Activated T-cell treated with anti-CD3 and anti-CD28 coated beads, Interleukin-2, amount 50 U/mL, for 4 hours (primary cell): ENCODE results near the gene PHF5A. TPM values are rescaled to one million over a fixed set of nuclear protein-coding genes. Genes with fewer than 3 reads are reported as not detected.
"Not testable (repeated sequence)": the region's sequence is repeated elsewhere in the genome, so short reads cannot be mapped to it uniquely, and the experiment has no call there.

Experiments used
- ATAC-seq, 2 donors: fragments of 200-7000 bp; cut with Tn5 transposase; one replicate each; pipeline ENCODE4 v1.10.0; 2021
- DNase-seq: peaks from one replicate; pipeline ENCODE4 v3.0.0-alpha.2; 2020
- H3K27me3 Mint-ChIP-seq: one replicate; pipeline ENCODE4 v1.8.0; 2021; ENCODE audit warnings: low read depth, mixed read lengths
- H3K36me3 Mint-ChIP-seq: one replicate; pipeline ENCODE4 v1.8.0; 2022; ENCODE audit warnings: mixed read lengths; ENCODE audit not compliant: insufficient read depth
- H3K4me1 Mint-ChIP-seq: one replicate; pipeline ENCODE4 v1.8.0; 2021; ENCODE audit warnings: low read depth, mixed read lengths
- H3K4me3 Mint-ChIP-seq: one replicate; pipeline ENCODE4 v1.8.0; 2021; ENCODE audit warnings: mild to moderate bottlenecking, moderate library complexity, mixed read lengths
- H3K9me3 Mint-ChIP-seq: one replicate; pipeline ENCODE4 v1.8.0; 2021; ENCODE audit warnings: mixed read lengths
- total RNA-seq, 3 donors: library from RNA; stranded (reverse); gene quantifications; one replicate each; pipeline ENCODE4 v1.2.1, GENCODE V29; 2021

PHF5A gene
- total RNA-seq, 3 donors from 2014 or later, result 138 to 164 (median 144) TPM

DNA sequence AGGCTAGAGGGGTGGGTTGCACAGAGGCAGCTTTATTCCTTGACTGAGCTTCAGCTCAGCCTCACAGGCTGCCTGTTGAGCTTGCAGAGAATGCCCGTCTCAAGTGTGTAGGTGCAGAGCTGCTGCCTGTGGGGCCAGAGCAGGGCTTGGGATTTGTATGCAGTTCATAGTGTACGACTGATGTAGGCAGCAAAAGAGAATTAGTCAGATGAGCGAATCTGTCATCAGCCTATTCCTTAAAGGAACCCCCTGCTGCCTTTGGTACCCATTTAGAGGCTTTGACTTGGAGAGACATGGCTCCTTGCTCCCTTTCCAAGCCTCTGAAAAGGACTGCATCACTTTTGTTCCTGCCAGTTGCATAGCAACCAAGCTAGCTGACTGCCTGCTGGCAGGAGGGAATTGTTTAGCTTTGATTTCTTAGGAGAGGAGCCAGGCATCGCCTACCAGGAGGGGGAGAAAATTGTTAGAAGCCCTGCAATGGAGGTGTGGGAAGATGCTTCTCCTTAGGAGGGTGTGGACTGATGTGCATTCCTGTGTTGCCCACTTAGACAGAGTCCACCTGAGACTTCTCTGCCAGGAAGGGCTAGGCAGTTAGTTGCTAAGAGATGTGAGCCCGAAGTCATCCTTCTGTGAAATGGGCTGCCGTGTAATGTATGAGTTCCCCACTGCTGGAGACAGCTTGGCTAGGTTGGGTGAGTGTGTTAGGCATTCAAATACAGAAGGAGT is 11.3 kb upstream of the PHF5A start:
- H3K9me3 Mint-ChIP-seq, result no peaks in the 10 kb centered on the region
- no peaks in the 10 kb centered on the region for H3K27me3 Mint-ChIP-seq
- DNase-seq (no peak), ATAC-seq (no peak)
- peaks cover 38% of the 10 kb centered on the region for H3K4me1 Mint-ChIP-seq
- no peaks in the 10 kb centered on the region for H3K36me3 Mint-ChIP-seq
- no peak overlapping the region for H3K4me3 Mint-ChIP-seq

DNA sequence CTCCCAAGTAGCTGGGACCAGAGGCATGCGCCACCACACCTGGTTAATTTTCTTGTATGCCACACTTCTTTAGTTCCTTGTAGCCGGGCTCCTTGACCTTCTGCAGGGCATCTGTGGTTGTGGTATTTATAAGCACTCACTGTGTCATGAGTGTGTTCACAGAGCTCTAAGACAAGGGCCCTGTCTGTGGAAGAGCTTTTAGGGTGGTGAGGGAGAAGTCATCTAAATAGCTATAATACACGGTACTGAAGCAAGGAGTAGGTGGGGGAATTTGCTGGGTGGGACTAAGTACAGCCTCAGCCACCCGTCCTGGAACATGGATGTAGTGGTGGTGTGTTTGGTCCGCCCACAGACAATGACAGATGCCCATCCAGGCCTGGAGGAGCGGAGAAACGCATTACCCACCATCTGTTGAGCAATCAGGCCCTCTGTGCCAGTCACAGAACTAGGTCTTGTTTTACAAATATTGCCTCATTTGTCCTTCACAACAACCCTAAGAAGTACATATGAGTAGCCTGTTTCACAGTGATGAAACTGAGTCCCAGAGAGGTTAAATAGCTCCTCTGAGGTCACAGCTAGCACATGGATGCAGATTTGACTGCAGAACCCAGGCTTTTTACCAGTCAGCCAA is 10.5 kb upstream of the PHF5A start:
- ATAC-seq (peak; percentile 23 to 28), DNase-seq (no peak)
- H3K4me1 Mint-ChIP-seq, result peaks cover 35% of the 10 kb centered on the region

DNA sequence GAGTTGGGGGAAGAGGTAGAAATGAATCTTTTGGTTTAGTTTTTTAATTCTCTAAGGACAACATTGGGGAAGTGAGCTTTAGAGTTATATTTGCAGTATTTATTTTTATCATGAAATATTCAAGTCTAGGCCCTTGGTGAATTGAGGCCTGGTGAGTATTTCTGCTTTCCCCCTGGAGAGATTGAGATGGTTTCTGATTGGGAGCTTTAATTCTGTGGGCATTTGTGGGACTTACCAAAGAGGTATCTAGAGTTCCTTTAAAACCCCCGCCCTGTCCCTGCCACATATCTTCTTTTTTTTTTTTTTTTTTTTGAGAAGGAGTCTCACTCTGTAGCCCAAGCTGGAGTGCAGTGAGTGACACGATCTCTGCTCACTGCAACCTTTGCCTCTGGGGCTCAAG is 10.0 kb upstream of the PHF5A start:
- no peak for ATAC-seq
- DNase-seq, result no peak
- no peak overlapping the region for H3K4me3 Mint-ChIP-seq
- no peaks in the 10 kb centered on the region for H3K9me3 Mint-ChIP-seq
- H3K4me1 Mint-ChIP-seq, result peaks cover 37% of the 10 kb centered on the region
- peaks cover 5% of the 10 kb centered on the region for H3K36me3 Mint-ChIP-seq
- H3K27me3 Mint-ChIP-seq, result no peaks in the 10 kb centered on the region

More for the DNA sequence above, 10.5 kb upstream of the PHF5A start:
- Mint-ChIP-seq H3K9me3 (no peaks in the 10 kb centered on the region), H3K4me3 (no peak overlapping the region), H3K27me3 (no peaks in the 10 kb centered on the region), H3K36me3 (peaks cover under 1% of the 10 kb centered on the region)

DNA sequence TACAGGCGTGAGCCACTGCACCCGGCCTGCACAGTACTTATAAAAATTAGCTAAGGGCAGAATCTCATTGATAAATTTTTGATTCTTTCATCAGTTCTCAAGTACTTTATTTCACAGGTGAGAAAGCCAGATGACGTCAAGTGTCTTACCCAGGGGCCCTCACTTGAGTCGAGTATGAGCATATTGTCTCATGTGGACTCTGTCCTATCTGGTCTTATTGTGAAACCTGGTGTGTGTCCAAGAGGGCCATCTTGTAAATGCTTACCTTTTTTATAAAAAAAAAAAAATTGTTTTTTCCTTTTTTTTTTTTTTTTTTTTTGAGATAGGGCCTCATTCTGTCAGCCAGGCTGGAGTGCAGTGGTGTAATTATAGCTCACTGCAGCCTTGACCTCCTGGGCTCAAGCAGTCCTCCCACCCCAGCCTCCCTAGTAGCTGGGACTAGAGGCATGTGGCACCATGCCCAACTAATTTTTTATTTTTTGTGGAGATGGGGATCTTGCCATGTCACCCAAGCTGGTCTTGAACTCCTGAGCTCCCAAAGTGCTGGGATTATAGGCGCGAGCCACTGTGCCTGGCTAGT is 6.5 kb upstream of the PHF5A start:
- Mint-ChIP-seq H3K4me3 (no peak overlapping the region), H3K27me3 (no peaks in the 10 kb centered on the region), H3K9me3 (no peaks in the 10 kb centered on the region), H3K36me3 (peaks cover 5% of the 10 kb centered on the region), H3K4me1 (peaks cover 33% of the 10 kb centered on the region)
- ATAC-seq, result no peak
- DNase-seq, result no peak

DNA sequence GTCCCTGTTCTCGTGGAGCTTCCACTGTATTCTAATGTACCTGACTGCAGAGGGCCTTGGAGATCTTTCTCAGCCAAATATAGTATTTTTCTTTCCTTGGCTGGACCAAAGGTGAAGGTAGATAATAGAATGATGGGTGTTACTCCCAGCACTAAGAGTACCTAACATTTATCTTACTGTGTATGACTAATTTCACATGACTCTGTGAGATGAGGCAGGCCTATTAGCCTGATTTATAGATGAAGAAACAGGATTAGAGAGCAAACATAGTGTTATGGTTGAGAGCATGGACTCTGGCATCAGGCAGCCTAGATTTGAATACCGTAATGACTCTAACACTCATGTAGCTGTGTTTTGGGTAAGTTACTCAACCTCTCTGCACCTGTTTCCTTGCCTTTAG is 3.1 kb upstream of the PHF5A start:
- DNase-seq (no peak), ATAC-seq (no peak)
- Mint-ChIP-seq H3K27me3 (no peaks in the 10 kb centered on the region), H3K4me1 (peaks cover 36% of the 10 kb centered on the region), H3K36me3 (peaks cover 20% of the 10 kb centered on the region), H3K9me3 (no peaks in the 10 kb centered on the region), H3K4me3 (no peak overlapping the region)

DNA sequence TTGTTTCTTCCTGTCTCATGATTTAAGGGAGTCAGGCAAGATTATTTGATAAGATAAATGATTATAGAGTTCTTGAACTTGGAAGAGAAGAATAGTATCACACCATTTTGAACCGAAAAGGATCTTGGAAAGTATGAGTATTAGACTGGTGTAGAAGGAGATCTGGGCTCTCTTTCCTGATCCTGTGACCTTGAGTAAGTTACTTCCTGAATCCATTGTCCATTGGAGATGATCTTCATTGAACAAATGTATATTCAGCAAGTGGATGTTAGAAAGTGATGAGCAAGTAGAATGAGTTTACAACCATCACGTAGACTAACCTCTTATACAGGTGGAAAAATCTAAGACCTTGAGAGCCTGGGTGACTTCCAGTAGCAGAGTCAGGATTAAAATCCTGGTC is 2.4 kb upstream of the PHF5A start:
- ATAC-seq, result no peak
- Mint-ChIP-seq H3K4me3 (peak overlapping the region; percentile 96), H3K4me1 (peaks cover 39% of the 10 kb centered on the region), H3K27me3 (no peaks in the 10 kb centered on the region), H3K36me3 (peaks cover 25% of the 10 kb centered on the region), H3K9me3 (no peaks in the 10 kb centered on the region)
- no peak for DNase-seq

DNA sequence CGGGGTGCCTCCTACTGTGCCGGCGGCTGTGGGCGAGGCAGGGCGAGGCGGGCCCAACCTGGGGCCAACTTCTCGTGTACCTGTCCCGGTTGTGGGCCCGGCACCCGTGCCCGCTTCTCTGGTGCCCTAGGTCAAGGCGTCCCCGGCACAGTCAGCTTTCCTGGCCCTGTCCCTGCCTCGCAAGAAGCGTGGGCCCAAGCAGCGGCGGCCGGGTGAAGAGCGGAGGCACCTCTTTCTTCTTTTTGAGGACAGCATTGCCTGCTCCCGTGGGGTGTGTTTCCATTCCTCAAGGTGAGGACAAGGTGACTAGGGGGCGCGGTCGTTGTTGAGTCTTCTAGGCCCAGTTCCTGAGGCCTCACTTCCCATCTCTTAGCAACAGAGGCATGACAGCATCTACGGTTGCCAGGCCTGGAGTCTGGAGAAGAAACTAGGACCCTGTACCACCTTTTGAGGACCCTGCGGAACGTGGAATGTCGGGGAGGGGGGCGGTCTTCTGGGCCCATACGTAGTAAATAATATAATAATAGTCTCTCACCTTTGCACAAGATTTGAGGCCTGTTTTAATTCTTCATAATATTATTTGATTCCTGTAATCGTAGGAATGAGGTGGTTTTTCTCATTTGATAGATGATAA is 843 bp upstream of the PHF5A start:
- Mint-ChIP-seq H3K27me3 (no peaks in the 10 kb centered on the region), H3K9me3 (no peaks in the 10 kb centered on the region), H3K4me1 (peaks cover 44% of the 10 kb centered on the region), H3K36me3 (peaks cover 33% of the 10 kb centered on the region), H3K4me3 (peak overlapping the region; percentile 96)
- DNase-seq (no peak), ATAC-seq (peak; percentile 26 to 27)

DNA sequence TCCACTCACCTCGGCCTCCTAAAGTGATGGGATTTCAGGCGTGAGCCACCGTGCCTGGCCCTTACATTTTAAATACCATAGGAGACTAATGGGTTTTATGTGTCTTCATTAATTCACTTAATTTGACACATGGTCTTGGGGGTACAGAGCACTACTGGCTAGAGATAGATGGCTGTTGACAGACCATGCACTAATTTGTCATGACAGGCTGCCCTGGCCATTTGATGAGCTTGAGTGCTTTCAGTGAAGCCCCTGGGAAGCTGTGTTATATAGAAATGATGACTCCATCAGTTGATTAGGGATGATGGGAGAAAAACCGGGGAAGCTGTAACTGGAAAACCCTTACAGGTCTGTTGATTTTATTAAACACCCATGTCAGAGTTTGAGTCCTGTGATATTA is 6.6 kb downstream of the PHF5A start:
- ATAC-seq (no peak), DNase-seq (no peak)
- peaks cover 11% of the 10 kb centered on the region for H3K4me1 Mint-ChIP-seq
- no peak overlapping the region for H3K4me3 Mint-ChIP-seq
- no peaks in the 10 kb centered on the region for H3K27me3 Mint-ChIP-seq
- H3K9me3 Mint-ChIP-seq, result no peaks in the 10 kb centered on the region
- peaks cover 41% of the 10 kb centered on the region for H3K36me3 Mint-ChIP-seq

DNA sequence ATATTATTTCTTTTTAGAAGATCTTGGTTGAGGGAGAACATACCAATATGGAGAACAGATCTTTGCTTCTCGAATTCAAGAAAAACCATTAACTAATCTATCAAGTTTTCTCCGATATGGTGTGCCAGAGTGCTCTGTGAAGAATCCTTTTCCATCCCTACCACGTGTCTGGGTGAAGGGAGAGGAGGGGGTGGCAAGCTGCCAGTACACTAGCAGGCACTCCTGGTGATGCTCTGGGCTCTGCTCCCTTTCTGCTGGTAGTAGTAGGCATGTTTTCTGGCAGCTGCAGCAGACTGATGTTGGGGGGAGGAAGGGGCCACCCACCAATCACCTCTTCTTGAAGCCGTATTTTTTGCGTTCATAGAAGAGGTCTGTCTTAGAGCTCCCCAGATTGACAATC is 8.4 kb downstream of the PHF5A start:
- H3K4me1 Mint-ChIP-seq, H3K9me3 Mint-ChIP-seq, H3K27me3 Mint-ChIP-seq, DNase-seq, ATAC-seq, H3K4me3 Mint-ChIP-seq: not testable (repeated sequence)
- H3K36me3 Mint-ChIP-seq, result peaks cover 35% of the 10 kb centered on the region

DNA sequence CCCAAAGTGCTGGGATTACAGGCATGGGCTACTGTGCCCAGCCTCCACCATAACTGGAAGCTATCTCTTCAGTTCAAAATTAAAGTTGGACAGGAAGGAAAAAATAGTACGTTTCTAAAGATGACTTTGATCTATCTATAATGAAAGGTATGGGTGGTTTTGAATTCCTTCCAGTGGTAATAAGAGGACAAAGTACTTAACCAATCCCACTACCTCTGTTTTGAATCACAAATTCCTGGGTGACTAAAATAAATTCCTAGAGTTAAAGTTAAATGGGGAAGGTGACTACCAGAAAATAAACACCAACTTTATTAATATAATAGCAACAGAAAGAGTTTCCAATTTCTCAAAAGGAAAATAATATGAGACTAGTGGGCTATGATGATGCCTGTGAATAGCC is 9.1 kb downstream of the PHF5A start:
- DNase-seq, result no peak
- H3K27me3 Mint-ChIP-seq, result no peaks in the 10 kb centered on the region
- H3K4me3 Mint-ChIP-seq, result no peak overlapping the region
- H3K9me3 Mint-ChIP-seq, result no peaks in the 10 kb centered on the region
- peaks cover 29% of the 10 kb centered on the region for H3K36me3 Mint-ChIP-seq
- no peak for ATAC-seq
- peaks cover 3% of the 10 kb centered on the region for H3K4me1 Mint-ChIP-seq

DNA sequence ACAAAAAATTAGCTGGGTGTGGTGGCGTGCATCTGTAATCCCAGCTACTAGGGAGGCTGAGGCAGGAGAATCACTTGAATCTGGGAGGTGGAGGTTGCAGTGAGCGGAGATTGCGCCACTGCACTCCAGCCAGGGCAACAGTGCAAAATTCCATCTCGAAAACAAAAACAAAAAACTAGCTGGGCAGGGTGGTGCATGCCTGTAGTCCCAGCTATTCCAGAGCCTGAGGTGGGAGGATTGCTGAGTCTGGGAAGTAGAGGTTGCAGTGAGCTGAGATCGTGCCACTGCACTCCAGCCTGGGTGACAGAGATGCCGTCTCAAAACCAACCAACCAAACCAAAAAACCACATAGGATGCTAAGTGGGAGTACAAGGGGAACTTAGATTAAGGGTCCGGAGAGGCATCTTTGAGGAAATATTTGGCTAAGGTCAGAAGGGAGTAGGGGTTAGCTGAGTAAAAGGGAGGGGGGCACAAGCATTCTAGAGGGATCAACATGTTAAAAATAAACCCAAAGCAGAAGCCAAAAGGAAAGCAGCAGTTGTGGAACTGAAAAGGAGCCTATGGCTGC is 10.2 kb downstream of the PHF5A start:
- no peak for ATAC-seq
- Mint-ChIP-seq H3K36me3 (peaks cover 23% of the 10 kb centered on the region), H3K27me3 (no peaks in the 10 kb centered on the region), H3K4me3 (no peak overlapping the region), H3K4me1 (peaks cover 1% of the 10 kb centered on the region), H3K9me3 (no peaks in the 10 kb centered on the region)
- no peak for DNase-seq

DNA sequence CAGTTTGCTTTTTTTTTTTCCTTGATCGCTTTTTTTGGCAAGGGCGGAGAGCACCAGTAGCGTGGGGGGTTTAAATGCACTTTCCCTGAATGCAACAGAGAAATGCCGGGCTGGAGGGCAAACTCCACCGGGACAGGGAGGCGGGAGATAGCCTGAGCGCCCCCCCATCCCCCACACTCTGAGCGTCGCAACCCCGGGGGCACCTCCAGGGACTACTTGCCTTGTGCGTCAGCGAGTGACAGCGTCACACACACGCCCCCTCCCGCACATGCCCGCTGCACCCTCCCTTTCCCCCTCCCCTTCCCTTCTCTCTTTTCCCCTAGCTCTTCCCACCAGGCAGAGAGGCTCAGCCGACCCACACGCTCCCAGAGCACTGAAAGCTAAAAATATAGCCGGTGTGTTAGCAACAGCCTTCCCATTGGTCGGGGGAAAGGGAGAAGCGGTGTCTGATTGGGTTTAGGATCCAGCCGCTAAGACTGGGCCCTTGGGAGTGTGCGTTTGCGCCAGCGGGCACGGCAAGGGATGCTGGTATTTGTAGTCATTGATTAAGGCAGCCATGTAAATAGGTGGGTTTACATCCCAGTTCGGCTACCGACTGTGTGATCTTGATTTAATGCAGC is 20.2 kb downstream of the PHF5A start:
- Mint-ChIP-seq H3K4me3 (peak overlapping the region; percentile 97), H3K9me3 (no peaks in the 10 kb centered on the region), H3K4me1 (peaks cover 9% of the 10 kb centered on the region), H3K36me3 (peaks cover 2% of the 10 kb centered on the region), H3K27me3 (no peaks in the 10 kb centered on the region)
- peak; percentile 84 for DNase-seq
- ATAC-seq, result peak; percentile 68 to 72

DNA sequence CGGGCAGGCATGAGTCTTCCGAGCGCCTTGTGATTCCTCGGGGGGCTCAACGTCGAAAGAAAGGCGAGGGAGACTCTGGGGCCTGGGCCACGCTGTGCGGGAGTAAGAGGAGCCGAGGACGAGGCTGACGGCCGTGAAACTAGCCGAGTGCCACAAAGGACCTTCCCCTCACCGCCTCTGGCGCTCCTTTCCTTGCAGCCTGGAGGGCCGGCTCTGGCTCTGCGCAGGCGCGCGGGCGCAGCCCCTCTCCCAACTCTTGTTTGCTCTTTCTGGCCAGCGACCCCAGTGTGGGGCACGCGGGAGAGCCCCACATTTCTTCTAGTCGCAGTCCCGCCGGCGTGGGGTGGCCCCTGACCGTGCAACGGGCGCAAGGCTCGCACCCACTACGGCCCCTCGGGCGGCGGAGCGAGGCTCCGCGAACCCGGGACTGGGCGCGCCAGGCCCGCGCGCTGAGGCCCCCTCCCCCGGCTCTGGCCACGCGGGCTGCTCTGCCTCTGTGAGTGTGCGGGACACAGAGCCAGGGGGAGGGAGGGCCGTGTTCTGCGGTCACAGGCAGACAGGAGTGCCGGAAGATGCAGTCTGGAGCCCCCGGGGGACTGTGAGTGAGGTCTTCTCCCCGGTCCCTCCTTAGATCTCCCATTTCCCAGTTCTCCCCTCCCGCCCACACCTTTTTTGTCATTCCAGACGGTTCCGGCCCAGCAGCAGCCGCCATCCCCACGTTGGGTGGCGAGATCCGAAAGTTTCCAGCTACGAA is 20.9 kb downstream of the PHF5A start:
- DNase-seq, result peak; percentile 47
- Mint-ChIP-seq H3K4me1 (peaks cover 14% of the 10 kb centered on the region), H3K9me3 (no peaks in the 10 kb centered on the region), H3K27me3 (no peaks in the 10 kb centered on the region), H3K36me3 (peaks cover 7% of the 10 kb centered on the region), H3K4me3 (peak overlapping the region; percentile 97)
- ATAC-seq, result peak; percentile 12 to 23
